ENCODE results near the gene GAB2.
"Not testable (repeated sequence)": the region's sequence is repeated elsewhere in the genome, so short reads cannot be mapped to it uniquely, and the experiment has no call there.

Gene GAB2

GRCh38 chr11:78371221-78371891, 46.3 kb downstream of the GAB2 start:
- in situ Hi-C loops (cut with HindIII; ENCODE audit: low sequenced_read_pairs): no loop called here

- in situ Hi-C loops (cut with HindIII; ENCODE audit: low sequenced_read_pairs): no loop called here
These were observed 47.0 kb downstream of the GAB2 start for GRCh38 chr11:78370406-78371172.

GRCh38 chr11:78365381-78365792, 52.2 kb downstream of the GAB2 start:
- in situ Hi-C loops (cut with HindIII; ENCODE audit: low sequenced_read_pairs): no loop called here

- in situ Hi-C loops (cut with HindIII; ENCODE audit: low sequenced_read_pairs): no loop called here
These were observed 53.4 kb downstream of the GAB2 start for GRCh38 chr11:78364128-78364751.

- in situ Hi-C loops (cut with HindIII; ENCODE audit: low sequenced_read_pairs): no loop called here
These were observed 54.5 kb downstream of the GAB2 start for GRCh38 chr11:78363024-78363619.

- in situ Hi-C loops (cut with HindIII; ENCODE audit: low sequenced_read_pairs): no loop called here
These were observed 56.4 kb downstream of the GAB2 start for GRCh38 chr11:78361228-78361627.

- in situ Hi-C loops (cut with HindIII; ENCODE audit: low sequenced_read_pairs): no loop called here
These were observed 57.7 kb downstream of the GAB2 start for GRCh38 chr11:78359921-78360320.

GRCh38 chr11:78357924-78358323, 59.7 kb downstream of the GAB2 start:
- in situ Hi-C loops (cut with HindIII; ENCODE audit: low sequenced_read_pairs): not testable (repeated sequence)

GRCh38 chr11:78357425-78357824, 60.2 kb downstream of the GAB2 start:
- in situ Hi-C loops (cut with HindIII; ENCODE audit: low sequenced_read_pairs): not testable (repeated sequence)

- in situ Hi-C loops (cut with HindIII; ENCODE audit: low sequenced_read_pairs): not testable (repeated sequence)
These were observed 61.9 kb downstream of the GAB2 start for GRCh38 chr11:78355742-78356141.

GRCh38 chr11:78355309-78355705, 62.3 kb downstream of the GAB2 start:
- in situ Hi-C loops (cut with HindIII; ENCODE audit: low sequenced_read_pairs): no loop called here

GRCh38 chr11:78354408-78355308, 63.0 kb downstream of the GAB2 start:
- in situ Hi-C loops (cut with HindIII; ENCODE audit: low sequenced_read_pairs): no loop called here

- in situ Hi-C loops (cut with HindIII; ENCODE audit: low sequenced_read_pairs): no loop called here
These were observed 65.4 kb downstream of the GAB2 start for GRCh38 chr11:78351979-78352841.

GRCh38 chr11:78351193-78351592, 66.4 kb downstream of the GAB2 start:
- in situ Hi-C loops (cut with HindIII; ENCODE audit: low sequenced_read_pairs): no loop called here

- in situ Hi-C loops (cut with HindIII; ENCODE audit: low sequenced_read_pairs): no loop called here
These were observed 66.9 kb downstream of the GAB2 start for GRCh38 chr11:78350646-78351165.

GRCh38 chr11:78350091-78350645, 67.5 kb downstream of the GAB2 start:
- in situ Hi-C loops (cut with HindIII; ENCODE audit: low sequenced_read_pairs): no loop called here

GRCh38 chr11:78349624-78350023, 68.0 kb downstream of the GAB2 start:
- in situ Hi-C loops (cut with HindIII; ENCODE audit: low sequenced_read_pairs): no loop called here

GRCh38 chr11:78349114-78349513, 68.5 kb downstream of the GAB2 start:
- in situ Hi-C loops (cut with HindIII; ENCODE audit: low sequenced_read_pairs): no loop called here

- in situ Hi-C loops (cut with HindIII; ENCODE audit: low sequenced_read_pairs): no loop called here
These were observed 69.7 kb downstream of the GAB2 start for GRCh38 chr11:78347956-78348355.
